SK-N-SH treated with all-trans-retinoic acid at 6 μM for 48 hours (cell line): Measurements from ENCODE around the gene ZFP64.

Source experiments
- ATAC-seq: fragments of 200-7000 bp; cut with Tn5 transposase; 3 replicates; pipeline ENCODE4 v1.9.1; 2020; ENCODE audit warnings: mild to moderate bottlenecking, moderate library complexity
- ARNTL ChIP-seq: fragments of 450-650 bp; formaldehyde crosslinking; IDR thresholded peaks from 2 replicates; pipeline ENCODE4 v1.5.0; 2020; ENCODE audit warnings: low read depth, mild to moderate bottlenecking, moderate library complexity, borderline replicate concordance
- BACH2 ChIP-seq: fragments of 250-450 bp; sonication (Bioruptor Pico); IDR thresholded peaks from 2 replicates; pipeline ENCODE4 v1.9.0; 2021; ENCODE audit warnings: mild to moderate bottlenecking, borderline replicate concordance
- OSR1 ChIP-seq: fragments of 250-450 bp; sonication (Bioruptor Pico); IDR thresholded peaks from 2 replicates; pipeline ENCODE4 v1.8.0; 2022; ENCODE audit warnings: moderate library complexity, mild to moderate bottlenecking, inconsistent platforms
- PPARA ChIP-seq: fragments of 250-450 bp; sonication (Bioruptor Pico); IDR thresholded peaks from 2 replicates; pipeline ENCODE4 v1.5.0; 2020; ENCODE audit warnings: mild to moderate bottlenecking, borderline replicate concordance
- RARB ChIP-seq: fragments of 250-450 bp; sonication (Bioruptor Pico); IDR thresholded peaks from 2 replicates; pipeline ENCODE4 v1.8.0; 2021; ENCODE audit warnings: mild to moderate bottlenecking, moderate library complexity
- SNAI2 ChIP-seq: fragments of 250-450 bp; sonication (Bioruptor Pico); IDR thresholded peaks from 2 replicates; pipeline ENCODE4 v1.5.0; 2020; ENCODE audit warnings: mild to moderate bottlenecking, moderate library complexity
- TOX ChIP-seq: fragments of 250-450 bp; sonication (Bioruptor Pico); IDR thresholded peaks from 2 replicates; pipeline ENCODE4 v1.8.0; 2021; ENCODE audit warnings: mild to moderate bottlenecking, moderate library complexity, borderline replicate concordance
- ZC3H10 ChIP-seq: fragments of 250-450 bp; sonication (Bioruptor Pico); IDR thresholded peaks from 2 replicates; pipeline ENCODE4 v1.5.1; 2021; ENCODE audit warnings: mild to moderate bottlenecking, moderate library complexity
- ZFP3 ChIP-seq: fragments of 250-450 bp; sonication (Bioruptor Pico); IDR thresholded peaks from 2 replicates; pipeline ENCODE4 v1.5.0; 2020; ENCODE audit warnings: mild to moderate bottlenecking, moderate library complexity
- ZFP30 ChIP-seq: fragments of 450-650 bp; formaldehyde crosslinking; IDR thresholded peaks from 2 replicates; pipeline ENCODE4 v1.5.0; 2022; ENCODE audit warnings: mild to moderate bottlenecking, moderate library complexity
- ZNF565 ChIP-seq: fragments of 450-650 bp; formaldehyde crosslinking; conservative IDR thresholded peaks from 2 replicates; pipeline ENCODE4 v1.5.0; 2020; ENCODE audit warnings: low read depth, mild to moderate bottlenecking, moderate library complexity
- ZNF70 ChIP-seq: fragments of 450-650 bp; formaldehyde crosslinking; IDR thresholded peaks from 2 replicates; pipeline ENCODE4 v1.5.0; 2020; ENCODE audit warnings: mild to moderate bottlenecking, moderate library complexity
- ZNF8 ChIP-seq: fragments of 450-650 bp; formaldehyde crosslinking; IDR thresholded peaks from 2 replicates; pipeline ENCODE4 v1.5.0; 2020; ENCODE audit warnings: mild to moderate bottlenecking, moderate library complexity
- TF ChIP-seq, protein P1 (sequence below): fragments of 250-450 bp; sonication (Bioruptor Pico); IDR thresholded peaks from 2 replicates; pipeline ENCODE4 v1.5.1; 2020; ENCODE audit warnings: low read depth, mild to moderate bottlenecking, moderate library complexity
- TF ChIP-seq, protein P2 (sequence below): fragments of 250-450 bp; sonication (Bioruptor Pico); IDR thresholded peaks from 2 replicates; pipeline ENCODE4 v1.5.0; 2020; ENCODE audit warnings: mild to moderate bottlenecking, moderate library complexity
- TF ChIP-seq, protein P3 (sequence below): fragments of 250-450 bp; sonication (Bioruptor Pico); IDR thresholded peaks from 2 replicates; pipeline ENCODE4 v1.5.1; 2021; ENCODE audit warnings: mild to moderate bottlenecking, moderate library complexity
- TF ChIP-seq, protein P4 (sequence below): fragments of 250-450 bp; sonication (Bioruptor Pico); IDR thresholded peaks from 2 replicates; pipeline ENCODE4 v1.8.0; 2020; ENCODE audit warnings: mild to moderate bottlenecking, moderate library complexity, borderline replicate concordance

ZFP64 gene

DNA sequence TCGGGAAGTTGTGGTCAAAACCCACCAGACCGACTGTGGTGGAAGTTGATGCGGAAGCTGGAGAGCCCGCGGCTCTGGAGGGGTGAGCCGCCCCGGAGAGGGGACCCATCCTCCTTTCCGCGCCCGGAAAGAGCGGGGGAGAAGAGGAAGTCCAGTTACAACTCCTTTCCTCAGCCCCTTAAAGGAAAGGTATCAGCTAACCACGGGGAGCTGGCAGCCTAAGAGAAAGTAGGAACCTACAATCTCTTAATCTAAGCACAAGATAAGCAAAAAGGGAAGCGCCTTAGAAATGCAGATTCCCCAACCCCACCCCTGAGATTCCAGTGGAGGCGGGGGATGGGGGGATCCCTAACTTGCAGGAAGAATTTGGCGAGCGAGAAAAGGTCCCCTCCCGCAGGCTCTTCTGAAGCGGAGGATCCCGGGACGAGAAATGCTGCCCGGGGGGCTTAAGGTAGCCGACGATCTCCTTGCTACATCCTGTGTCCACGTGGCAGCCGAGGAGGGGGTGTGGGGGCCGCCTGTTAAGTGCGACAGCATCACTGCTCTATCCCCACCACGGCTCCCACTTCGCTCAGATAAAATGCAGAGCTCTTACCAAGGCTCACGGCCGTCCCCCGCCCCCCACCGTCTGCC is 87.5 kb downstream of the ZFP64 start:
- TF ChIP-seq PPARA (CRISPR knock-in tag): no peak
- TF ChIP-seq ZC3H10 (CRISPR knock-in tag): no peak
- no peak for TF ChIP-seq SNAI2 (CRISPR knock-in tag)
- TF ChIP-seq ARNTL (CRISPR knock-in tag): no peak
- TF ChIP-seq ZNF565 (CRISPR knock-in tag): no peak
- TF ChIP-seq, protein P1, sequence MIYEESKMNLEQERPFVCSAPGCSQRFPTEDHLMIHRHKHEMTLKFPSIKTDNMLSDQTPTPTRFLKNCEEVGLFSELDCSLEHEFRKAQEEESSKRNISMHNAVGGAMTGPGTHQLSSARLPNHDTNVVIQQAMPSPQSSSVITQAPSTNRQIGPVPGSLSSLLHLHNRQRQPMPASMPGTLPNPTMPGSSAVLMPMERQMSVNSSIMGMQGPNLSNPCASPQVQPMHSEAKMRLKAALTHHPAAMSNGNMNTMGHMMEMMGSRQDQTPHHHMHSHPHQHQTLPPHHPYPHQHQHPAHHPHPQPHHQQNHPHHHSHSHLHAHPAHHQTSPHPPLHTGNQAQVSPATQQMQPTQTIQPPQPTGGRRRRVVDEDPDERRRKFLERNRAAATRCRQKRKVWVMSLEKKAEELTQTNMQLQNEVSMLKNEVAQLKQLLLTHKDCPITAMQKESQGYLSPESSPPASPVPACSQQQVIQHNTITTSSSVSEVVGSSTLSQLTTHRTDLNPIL (CRISPR knock-in tag): no peak
- TF ChIP-seq OSR1 (CRISPR knock-in tag): no peak
- TF ChIP-seq, protein P2, sequence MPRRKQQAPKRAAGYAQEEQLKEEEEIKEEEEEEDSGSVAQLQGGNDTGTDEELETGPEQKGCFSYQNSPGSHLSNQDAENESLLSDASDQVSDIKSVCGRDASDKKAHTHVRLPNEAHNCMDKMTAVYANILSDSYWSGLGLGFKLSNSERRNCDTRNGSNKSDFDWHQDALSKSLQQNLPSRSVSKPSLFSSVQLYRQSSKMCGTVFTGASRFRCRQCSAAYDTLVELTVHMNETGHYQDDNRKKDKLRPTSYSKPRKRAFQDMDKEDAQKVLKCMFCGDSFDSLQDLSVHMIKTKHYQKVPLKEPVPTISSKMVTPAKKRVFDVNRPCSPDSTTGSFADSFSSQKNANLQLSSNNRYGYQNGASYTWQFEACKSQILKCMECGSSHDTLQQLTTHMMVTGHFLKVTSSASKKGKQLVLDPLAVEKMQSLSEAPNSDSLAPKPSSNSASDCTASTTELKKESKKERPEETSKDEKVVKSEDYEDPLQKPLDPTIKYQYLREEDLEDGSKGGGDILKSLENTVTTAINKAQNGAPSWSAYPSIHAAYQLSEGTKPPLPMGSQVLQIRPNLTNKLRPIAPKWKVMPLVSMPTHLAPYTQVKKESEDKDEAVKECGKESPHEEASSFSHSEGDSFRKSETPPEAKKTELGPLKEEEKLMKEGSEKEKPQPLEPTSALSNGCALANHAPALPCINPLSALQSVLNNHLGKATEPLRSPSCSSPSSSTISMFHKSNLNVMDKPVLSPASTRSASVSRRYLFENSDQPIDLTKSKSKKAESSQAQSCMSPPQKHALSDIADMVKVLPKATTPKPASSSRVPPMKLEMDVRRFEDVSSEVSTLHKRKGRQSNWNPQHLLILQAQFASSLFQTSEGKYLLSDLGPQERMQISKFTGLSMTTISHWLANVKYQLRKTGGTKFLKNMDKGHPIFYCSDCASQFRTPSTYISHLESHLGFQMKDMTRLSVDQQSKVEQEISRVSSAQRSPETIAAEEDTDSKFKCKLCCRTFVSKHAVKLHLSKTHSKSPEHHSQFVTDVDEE (CRISPR knock-in tag): no peak
- TF ChIP-seq, protein P3, sequence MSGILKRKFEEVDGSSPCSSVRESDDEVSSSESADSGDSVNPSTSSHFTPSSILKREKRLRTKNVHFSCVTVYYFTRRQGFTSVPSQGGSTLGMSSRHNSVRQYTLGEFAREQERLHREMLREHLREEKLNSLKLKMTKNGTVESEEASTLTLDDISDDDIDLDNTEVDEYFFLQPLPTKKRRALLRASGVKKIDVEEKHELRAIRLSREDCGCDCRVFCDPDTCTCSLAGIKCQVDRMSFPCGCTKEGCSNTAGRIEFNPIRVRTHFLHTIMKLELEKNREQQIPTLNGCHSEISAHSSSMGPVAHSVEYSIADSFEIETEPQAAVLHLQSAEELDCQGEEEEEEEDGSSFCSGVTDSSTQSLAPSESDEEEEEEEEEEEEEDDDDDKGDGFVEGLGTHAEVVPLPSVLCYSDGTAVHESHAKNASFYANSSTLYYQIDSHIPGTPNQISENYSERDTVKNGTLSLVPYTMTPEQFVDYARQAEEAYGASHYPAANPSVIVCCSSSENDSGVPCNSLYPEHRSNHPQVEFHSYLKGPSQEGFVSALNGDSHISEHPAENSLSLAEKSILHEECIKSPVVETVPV (CRISPR knock-in tag): no peak
- no peak for TF ChIP-seq ZFP30
- no peak for TF ChIP-seq ZNF70 (CRISPR knock-in tag)
- TF ChIP-seq BACH2 (CRISPR knock-in tag): no peak
- no peak for TF ChIP-seq RARB (CRISPR knock-in tag)
- TF ChIP-seq TOX (CRISPR knock-in tag): no peak
- TF ChIP-seq, protein P4, sequence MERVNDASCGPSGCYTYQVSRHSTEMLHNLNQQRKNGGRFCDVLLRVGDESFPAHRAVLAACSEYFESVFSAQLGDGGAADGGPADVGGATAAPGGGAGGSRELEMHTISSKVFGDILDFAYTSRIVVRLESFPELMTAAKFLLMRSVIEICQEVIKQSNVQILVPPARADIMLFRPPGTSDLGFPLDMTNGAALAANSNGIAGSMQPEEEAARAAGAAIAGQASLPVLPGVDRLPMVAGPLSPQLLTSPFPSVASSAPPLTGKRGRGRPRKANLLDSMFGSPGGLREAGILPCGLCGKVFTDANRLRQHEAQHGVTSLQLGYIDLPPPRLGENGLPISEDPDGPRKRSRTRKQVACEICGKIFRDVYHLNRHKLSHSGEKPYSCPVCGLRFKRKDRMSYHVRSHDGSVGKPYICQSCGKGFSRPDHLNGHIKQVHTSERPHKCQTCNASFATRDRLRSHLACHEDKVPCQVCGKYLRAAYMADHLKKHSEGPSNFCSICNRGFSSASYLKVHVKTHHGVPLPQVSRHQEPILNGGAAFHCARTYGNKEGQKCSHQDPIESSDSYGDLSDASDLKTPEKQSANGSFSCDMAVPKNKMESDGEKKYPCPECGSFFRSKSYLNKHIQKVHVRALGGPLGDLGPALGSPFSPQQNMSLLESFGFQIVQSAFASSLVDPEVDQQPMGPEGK (CRISPR knock-in tag): no peak
- TF ChIP-seq ZNF8 (CRISPR knock-in tag): no peak
- no peak for ATAC-seq

DNA sequence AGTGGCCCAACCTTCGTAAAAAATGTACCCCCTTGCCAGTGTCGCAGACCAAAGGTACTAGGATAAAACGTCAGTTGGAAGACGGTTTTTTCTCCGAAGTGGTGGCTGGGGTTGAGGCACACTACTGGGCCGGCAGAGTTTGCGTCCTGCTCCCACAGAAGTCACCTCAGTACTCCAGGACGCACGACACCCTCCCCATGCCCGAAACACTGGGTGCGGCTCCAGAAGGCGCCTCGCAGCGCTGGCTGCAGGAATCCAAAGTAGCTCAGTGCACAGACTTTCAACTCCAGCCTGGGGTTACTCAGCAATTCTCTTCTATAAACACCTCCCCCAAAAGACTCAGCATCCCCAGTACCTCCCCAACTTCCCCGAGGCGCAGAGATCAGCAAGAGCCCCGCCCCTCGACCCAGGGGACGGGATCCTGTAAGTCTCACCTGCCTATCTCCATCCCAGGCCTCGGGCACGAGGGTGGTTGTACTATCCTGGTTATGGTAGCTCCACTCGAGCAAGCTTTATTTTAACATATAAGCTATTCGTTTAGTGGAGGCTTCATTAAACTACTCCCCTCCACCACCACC is 88.2 kb downstream of the ZFP64 start:
- ATAC-seq: no peak
- TF ChIP-seq, protein P2 (CRISPR knock-in tag): no peak
- TF ChIP-seq, protein P3 (CRISPR knock-in tag): no peak
- TF ChIP-seq BACH2 (CRISPR knock-in tag): no peak
- no peak for TF ChIP-seq ZFP30
- TF ChIP-seq ZFP3: no peak
